Naive thymus-derived CD4-positive, alpha-beta T cell (primary cell): ENCODE results near the gene ARHGEF7. TPM values are rescaled to one million over a fixed set of nuclear protein-coding genes. Genes with fewer than 3 reads are reported as not detected.

Source experiments
- ATAC-seq: fragments of 150-1000 bp; cut with Tn5 transposase; 2 replicates; pipeline ENCODE4 v1.10.0; 2021; ENCODE audit warnings: mild to moderate bottlenecking, moderate library complexity
- CTCF ChIA-PET: fragments of 350-600 bp; sonication (Branson Sonifier 250); formaldehyde crosslinking; loops from one replicate; lab custom pipeline; 2021; ENCODE audit warnings: antibody characterized with exemption; lab: Charles Lee
- POLR2A ChIA-PET: fragments of 350-600 bp; sonication (Branson Sonifier 250); formaldehyde crosslinking; loops from one replicate; lab custom pipeline; 2021; ENCODE audit warnings: antibody characterized with exemption, inconsistent platforms; lab: Charles Lee
- DNase-seq, 9 donors: peaks; one replicate each; pipeline versions ENCODE4 v3.0.0 to v3.0.0-alpha.2; 2020 to 2022; ENCODE audit warnings: mixed read lengths in 1 of 9
- H3K27ac ChIP-seq: one replicate; pipeline ENCODE4 v1.7.0; 2013; ENCODE audit warnings: mild to moderate bottlenecking, low read depth, low read length, moderate library complexity
- H3K27me3 ChIP-seq, 2 donors: one replicate each; pipeline ENCODE4 v1.7.0; 2013; ENCODE audit warnings: low read length in 2 of 2, mild to moderate bottlenecking in 2 of 2, moderate library complexity in 2 of 2; ENCODE audit not compliant: control insufficient read depth in 2 of 2, insufficient read depth in 2 of 2
- H3K36me3 ChIP-seq, 3 experiments: 1 replicate in 2 of 3; 2 replicates in 1 of 3; pipeline ENCODE4 v1.7.0; 2013; ENCODE audit warnings: low read length in 3 of 3, mild to moderate bottlenecking in 3 of 3, moderate library complexity in 1 of 3; ENCODE audit not compliant: insufficient read depth in 3 of 3, control insufficient read depth in 2 of 3
- H3K4me1 ChIP-seq, 2 donors: one replicate each; pipeline ENCODE4 v1.7.0; 2013; ENCODE audit warnings: low read length in 2 of 2, mild to moderate bottlenecking in 2 of 2, moderate library complexity in 1 of 2; ENCODE audit not compliant: control insufficient read depth in 2 of 2, insufficient read depth in 2 of 2
- H3K4me3 ChIP-seq: 2 replicates; pipeline ENCODE4 v1.7.0; 2013; ENCODE audit warnings: mild to moderate bottlenecking, low read length
- H3K9me3 ChIP-seq, 3 experiments: 1 replicate in 2 of 3; 2 replicates in 1 of 3; pipeline ENCODE4 v1.7.0; 2013; ENCODE audit warnings: low read length in 3 of 3; ENCODE audit not compliant: control insufficient read depth in 2 of 3
- H3K27ac Mint-ChIP-seq, 9 donors: one replicate each; pipeline ENCODE4 v1.8.0; 2020 to 2022; ENCODE audit warnings: mixed read lengths in 9 of 9, mild to moderate bottlenecking in 8 of 9, moderate library complexity in 5 of 9, inconsistent platforms in 2 of 9
- H3K27me3 Mint-ChIP-seq, 5 donors: one replicate each; pipeline ENCODE4 v1.8.0; 2021 to 2022; ENCODE audit warnings: mixed read lengths in 5 of 5, mild to moderate bottlenecking in 1 of 5
- H3K36me3 Mint-ChIP-seq, 5 donors: one replicate each; pipeline ENCODE4 v1.8.0; 2020 to 2022; ENCODE audit warnings: mixed read lengths in 5 of 5, mild to moderate bottlenecking in 3 of 5, inconsistent platforms in 1 of 5
- H3K4me1 Mint-ChIP-seq, 7 donors: one replicate each; pipeline ENCODE4 v1.8.0; 2020 to 2022; ENCODE audit warnings: mixed read lengths in 7 of 7, mild to moderate bottlenecking in 3 of 7, inconsistent platforms in 1 of 7
- H3K4me3 Mint-ChIP-seq, 10 donors: one replicate each; pipeline ENCODE4 v1.8.0; 2020 to 2022; ENCODE audit warnings: mild to moderate bottlenecking in 10 of 10, mixed read lengths in 10 of 10, moderate library complexity in 6 of 10, inconsistent platforms in 2 of 10
- H3K9me3 Mint-ChIP-seq, 11 donors: one replicate each; pipeline ENCODE4 v1.8.0; 2020 to 2022; ENCODE audit warnings: mixed read lengths in 11 of 11, mild to moderate bottlenecking in 4 of 11, inconsistent platforms in 1 of 11, moderate library complexity in 1 of 11
- intact Hi-C, 2 donors: fragments of 100-400 bp; cut with micrococcal nuclease; formaldehyde crosslinking; loops; one replicate each; pipeline ENCODE4 v1.15.1; 2023
- polyA plus RNA-seq, 2 donors: library from polyadenylated mRNA; unstranded; fragments of 300-500 nt; fragmentation: Illumina TruSeq; gene quantifications; one replicate each; pipeline ENCODE4 v1.2.3, GENCODE V29; 2021
- total RNA-seq, 6 experiments: library from RNA in 5 of 6; stranded (reverse) in 5 of 6; gene quantifications; 1 replicate in 5 of 6; 2 replicates in 1 of 6; pipeline ENCODE4 v1.2.3 and lab custom pipeline; 2021 to 2026

ARHGEF7 gene
- total and polyA plus RNA-seq, 7 experiments from 2014 or later: 10.0 to 84.0 (median 76.7) TPM

GRCh38 chr13:111145506-111145905, 30.4 kb downstream of the ARHGEF7 start:
- no peaks in the 10 kb centered on the region for H3K9me3 ChIP-seq
- no peak overlapping the region for H3K27ac ChIP-seq
- POLR2A ChIA-PET: no interaction called here
- no peak overlapping the region for H3K4me3 ChIP-seq
- no peaks in the 10 kb centered on the region for H3K4me1 ChIP-seq
- intact Hi-C loops: no loop called here
- ATAC-seq: no peak
- H3K4me3 Mint-ChIP-seq: no peak overlapping the region
- H3K36me3 ChIP-seq: no peaks in the 10 kb centered on the region
- H3K9me3 Mint-ChIP-seq: no peaks in the 10 kb centered on the region
- peaks cover 12 to 68% (median 18%) of the 10 kb centered on the region in 5 donors for H3K27me3 Mint-ChIP-seq
- DNase-seq: no peak
- no peaks in the 10 kb centered on the region for H3K36me3 Mint-ChIP-seq
- H3K27ac Mint-ChIP-seq: no peak overlapping the region
- CTCF ChIA-PET: no interaction called here
- H3K4me1 Mint-ChIP-seq: no peaks in the 10 kb centered on the region
- no peaks in the 10 kb centered on the region for H3K27me3 ChIP-seq

DNA sequence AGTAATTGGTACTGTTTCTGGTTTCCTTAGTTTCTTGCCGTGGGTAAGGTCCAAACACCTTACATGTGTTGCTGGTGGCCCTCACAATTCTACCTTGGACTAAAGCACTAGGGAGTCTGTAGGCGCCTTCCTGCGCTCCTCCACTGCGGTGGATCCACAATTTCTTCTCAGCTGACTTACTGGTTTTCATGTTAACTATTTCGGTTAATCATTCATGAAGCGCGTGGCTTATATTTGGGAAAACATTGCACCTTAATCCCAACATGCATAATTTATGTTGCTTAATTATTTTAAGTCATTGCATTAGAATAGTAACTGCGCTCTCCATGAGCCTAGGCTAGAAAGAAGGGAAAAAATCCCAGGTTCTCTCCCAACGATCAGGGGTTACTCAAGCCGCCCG, 37.7 kb downstream of the ARHGEF7 start:
- H3K9me3 Mint-ChIP-seq: no peaks in the 10 kb centered on the region
- ATAC-seq: no peak
- intact Hi-C loops: loop anchor here (1.0 to 10.0 kb wide), 15 partner anchors 24 to 438 kb away; partner anchors contain the start of genes ANKRD10 (in 2 of the 2), ARHGEF7 (in 1 of the 2) and ING1 (in 1 of the 2)
- peak overlapping the region; percentile 63 to 96 (median 90) for H3K27ac Mint-ChIP-seq
- peaks cover 14 to 16% of the 10 kb centered on the region in 2 donors for H3K4me1 ChIP-seq
- H3K4me3 ChIP-seq: peak overlapping the region; percentile 73
- H3K9me3 ChIP-seq: no peaks in the 10 kb centered on the region
- ChIA-PET POLR2A (interaction anchor here (1.4 to 2.3 kb wide), 2 partner anchors 32 to 37 kb away, joined by 5 to 10 read pairs; no protein-coding TSS in a partner anchor), CTCF (interaction anchor here (0.7 kb wide), 1 partner anchor 381 kb away, joined by 3 read pairs; no protein-coding TSS in a partner anchor)
- DNase-seq: peak in 3 of 9 donors; percentile 5 to 18 (median 9)
- peaks cover 0 to 6% (median 4%) of the 10 kb centered on the region in 5 donors for H3K36me3 Mint-ChIP-seq
- H3K27ac ChIP-seq: peak overlapping the region; percentile 79
- H3K36me3 ChIP-seq: no peaks in the 10 kb centered on the region
- peaks cover 14 to 38% (median 28%) of the 10 kb centered on the region in 7 donors for H3K4me1 Mint-ChIP-seq
- H3K27me3 ChIP-seq: no peaks in the 10 kb centered on the region
- H3K27me3 Mint-ChIP-seq: peaks cover 0 to 39% (median 0%) of the 10 kb centered on the region in 5 donors
- H3K4me3 Mint-ChIP-seq: peak overlapping the region; percentile 85 to 96 (median 92)

- H3K36me3 ChIP-seq: no peaks in the 10 kb centered on the region
- H3K27ac ChIP-seq: peak overlapping the region; percentile 79
- Mint-ChIP-seq H3K4me1 (peaks cover 14 to 38% (median 29%) of the 10 kb centered on the region in 7 donors), H3K4me3 (peak overlapping the region; percentile 85 to 96 (median 92)), H3K27ac (peak overlapping the region; percentile 88 to 96 (median 90)), H3K36me3 (peaks cover 0 to 8% (median 4%) of the 10 kb centered on the region in 5 donors), H3K27me3 (peaks cover 0 to 33% (median 0%) of the 10 kb centered on the region in 5 donors), H3K9me3 (no peaks in the 10 kb centered on the region)
- ChIA-PET CTCF (no interaction called here), POLR2A (interaction anchor here (1.4 to 2.3 kb wide), 3 partner anchors 24 to 36 kb away, joined by 5 to 10 read pairs (median 5); no protein-coding TSS in a partner anchor)
- peaks cover 14 to 16% of the 10 kb centered on the region in 2 donors for H3K4me1 ChIP-seq
- ATAC-seq (peak; percentile 93), DNase-seq (peak; percentile 87 to 96 (median 93))
- H3K9me3 ChIP-seq: no peaks in the 10 kb centered on the region
- H3K27me3 ChIP-seq: no peaks in the 10 kb centered on the region
- intact Hi-C loops: loop anchor here (1.0 to 10.0 kb wide), 15 partner anchors 24 to 439 kb away; partner anchors contain the start of genes ANKRD10 (in 2 of the 2), ARHGEF7 (in 1 of the 2) and ING1 (in 1 of the 2)
- peak overlapping the region; percentile 73 for H3K4me3 ChIP-seq
Measured at GRCh38 chr13:111153279-111153976, 38.3 kb downstream of the ARHGEF7 start.

- no peaks in the 10 kb centered on the region for H3K36me3 ChIP-seq
- peak; percentile 71 for ATAC-seq
- H3K27me3 ChIP-seq: no peaks in the 10 kb centered on the region
- Mint-ChIP-seq H3K27ac (peak overlapping the region; percentile 88 to 98 (median 92)), H3K9me3 (no peaks in the 10 kb centered on the region), H3K4me1 (peaks cover 18 to 42% (median 32%) of the 10 kb centered on the region in 7 donors), H3K36me3 (peaks cover 2 to 10% (median 4%) of the 10 kb centered on the region in 5 donors), H3K4me3 (peak overlapping the region; percentile 85 to 96 (median 92)), H3K27me3 (peaks cover 0 to 29% (median 0%) of the 10 kb centered on the region in 5 donors)
- H3K4me3 ChIP-seq: peak overlapping the region; percentile 73
- H3K27ac ChIP-seq: peak overlapping the region; percentile 79
- POLR2A ChIA-PET: interaction anchor here (1.7 kb wide), 1 partner anchor 23 kb away, joined by 5 read pairs; no protein-coding TSS in a partner anchor
- peak in 2 of 9 donors; percentile 62 to 71 for DNase-seq
- H3K4me1 ChIP-seq: peaks cover 14 to 16% of the 10 kb centered on the region in 2 donors
- H3K9me3 ChIP-seq: no peaks in the 10 kb centered on the region
- CTCF ChIA-PET: no interaction called here
- intact Hi-C loops: loop anchor here (1.0 to 10.0 kb wide), 15 partner anchors 23 to 439 kb away; partner anchors contain the start of genes ANKRD10 (in 2 of the 2), ARHGEF7 (in 1 of the 2) and ING1 (in 1 of the 2)
Measured at GRCh38 chr13:111153977-111154332, 38.8 kb downstream of the ARHGEF7 start.

DNA sequence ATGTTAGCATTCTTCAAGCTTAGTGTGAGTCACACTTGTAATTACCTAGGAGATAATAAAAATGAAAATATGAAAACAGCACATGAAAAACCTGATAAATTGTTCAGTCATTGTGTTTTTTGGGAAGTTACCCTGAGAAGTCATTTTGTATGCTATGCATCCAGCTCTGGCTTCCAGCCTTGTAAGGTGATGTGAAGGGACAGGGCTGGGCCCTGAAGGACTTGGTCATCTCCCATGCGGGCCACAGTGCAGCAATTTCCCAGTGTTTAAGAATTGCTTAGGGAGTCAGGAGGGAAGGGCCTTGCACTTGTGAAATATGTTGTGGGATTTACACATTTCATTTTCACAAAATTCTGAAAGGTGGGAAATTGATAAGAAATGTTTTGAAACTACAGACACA, 41.3 kb downstream of the ARHGEF7 start:
- CTCF ChIA-PET: interaction anchor here (2.5 kb wide), 1 partner anchor 89 kb away, joined by 9 read pairs; no protein-coding TSS in a partner anchor
- DNase-seq (no peak), ATAC-seq (no peak)
- Histone ChIP-seq H3K9me3 (no peaks in the 10 kb centered on the region), H3K36me3 (peaks cover 0 to 6% (median 5%) of the 10 kb centered on the region in 3 experiments), H3K4me3 (no peak overlapping the region), H3K27ac (no peak overlapping the region), H3K4me1 (peaks cover 14 to 16% of the 10 kb centered on the region in 2 donors), H3K27me3 (no peaks in the 10 kb centered on the region)
- Mint-ChIP-seq H3K4me3 (peak overlapping the region in 5 of 10 donors; percentile 4 to 65 (median 31)), H3K36me3 (peaks cover 11 to 32% (median 23%) of the 10 kb centered on the region in 5 donors), H3K4me1 (peaks cover 33 to 64% (median 55%) of the 10 kb centered on the region in 7 donors), H3K9me3 (peaks cover 0 to 3% (median 0%) of the 10 kb centered on the region in 11 donors), H3K27ac (peak overlapping the region in 1 of 9 donors; percentile 41), H3K27me3 (peaks cover 0 to 11% (median 0%) of the 10 kb centered on the region in 5 donors)
- POLR2A ChIA-PET: interaction anchor here (0.6 to 1.7 kb wide), 7 partner anchors 19 to 441 kb away, joined by 3 to 7 read pairs (median 4); no protein-coding TSS in a partner anchor
- intact Hi-C loops: loop anchor here in 1 of 2 donors (10.0 kb wide), 1 partner anchor 442 kb away; the partner anchor contains the start of gene ING1
